Neural cell (in vitro differentiated cells): ENCODE data around the gene RGL1.

Experiments
- EP300 ChIP-seq: fragments of 450-650 bp; conservative IDR thresholded peaks from 2 replicates; pipeline ENCODE4 v1.6.1; 2014; ENCODE audit warnings: antibody characterized with exemption, mild to moderate bottlenecking, moderate library complexity; ENCODE audit not compliant: poor library complexity, severe bottlenecking
- EZH2 ChIP-seq: fragments of 200-600, 300-800 bp; shearing (Covaris generic), sonication (generic); IDR thresholded peaks from 2 replicates; pipeline ENCODE4 v1.6.1; 2014; ENCODE audit warnings: antibody characterized with exemption, low read length, borderline replicate concordance, mild to moderate bottlenecking; ENCODE audit not compliant: insufficient read depth, poor library complexity, severe bottlenecking
- RAD21 ChIP-seq: fragments of 450-650 bp; conservative IDR thresholded peaks from 2 replicates; pipeline ENCODE4 v1.6.1; 2014; ENCODE audit warnings: antibody characterized with exemption, mild to moderate bottlenecking, moderate library complexity
- TAF1 ChIP-seq: IDR thresholded peaks from 2 replicates; pipeline ENCODE4 v1.6.1; 2012; ENCODE audit warnings: low read depth
- TF ChIP-seq, protein P1 (sequence below): fragments of 450-650 bp; IDR thresholded peaks from 2 replicates; pipeline ENCODE4 v1.5.1; 2014; ENCODE audit warnings: antibody characterized with exemption, mild to moderate bottlenecking, moderate library complexity; ENCODE audit not compliant: poor library complexity, severe bottlenecking

DNA sequence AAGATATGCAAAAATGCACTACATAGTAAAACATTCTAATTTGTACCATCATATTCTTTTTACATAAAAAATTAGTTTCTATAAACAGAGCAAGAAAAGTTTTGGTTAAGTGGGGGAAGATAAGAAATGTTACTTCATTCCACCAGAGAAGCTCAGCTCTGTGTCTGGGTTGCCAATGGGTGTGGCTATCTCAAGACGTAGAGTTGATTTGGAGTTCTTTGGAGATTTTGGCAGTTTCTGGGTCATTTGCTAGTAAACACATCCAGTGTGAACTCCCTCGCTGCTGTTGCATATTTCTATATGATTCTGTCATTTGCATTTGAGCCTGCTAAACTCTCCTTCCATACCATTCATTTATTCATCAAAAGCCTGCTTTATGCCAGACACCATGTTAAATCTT lies 7.2 kb downstream of the RGL1 start:
- TF ChIP-seq EP300 (no peak), EZH2 (no peak), RAD21 (no peak), TAF1 (no peak)
- TF ChIP-seq, protein P1, sequence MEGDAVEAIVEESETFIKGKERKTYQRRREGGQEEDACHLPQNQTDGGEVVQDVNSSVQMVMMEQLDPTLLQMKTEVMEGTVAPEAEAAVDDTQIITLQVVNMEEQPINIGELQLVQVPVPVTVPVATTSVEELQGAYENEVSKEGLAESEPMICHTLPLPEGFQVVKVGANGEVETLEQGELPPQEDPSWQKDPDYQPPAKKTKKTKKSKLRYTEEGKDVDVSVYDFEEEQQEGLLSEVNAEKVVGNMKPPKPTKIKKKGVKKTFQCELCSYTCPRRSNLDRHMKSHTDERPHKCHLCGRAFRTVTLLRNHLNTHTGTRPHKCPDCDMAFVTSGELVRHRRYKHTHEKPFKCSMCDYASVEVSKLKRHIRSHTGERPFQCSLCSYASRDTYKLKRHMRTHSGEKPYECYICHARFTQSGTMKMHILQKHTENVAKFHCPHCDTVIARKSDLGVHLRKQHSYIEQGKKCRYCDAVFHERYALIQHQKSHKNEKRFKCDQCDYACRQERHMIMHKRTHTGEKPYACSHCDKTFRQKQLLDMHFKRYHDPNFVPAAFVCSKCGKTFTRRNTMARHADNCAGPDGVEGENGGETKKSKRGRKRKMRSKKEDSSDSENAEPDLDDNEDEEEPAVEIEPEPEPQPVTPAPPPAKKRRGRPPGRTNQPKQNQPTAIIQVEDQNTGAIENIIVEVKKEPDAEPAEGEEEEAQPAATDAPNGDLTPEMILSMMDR, result no peak
